Head of caudate nucleus (tissue), 42 donors: ENCODE measurements around the gene FHL1.
A peak's percentile ranks its signal among the peaks of the same experiment; 100 is the strongest.
"Not testable (repeated sequence)": the region's sequence is repeated elsewhere in the genome, so short reads cannot be mapped to it uniquely, and the experiment has no call there.

Experiments
- DNase-seq, 42 donors: peaks; one replicate each; pipeline versions ENCODE4 v3.0.0 to v3.0.0-alpha.2; 2020 to 2021; ENCODE audit warnings: mixed read lengths in 7 of 42
- intact Hi-C: fragments of 100-400 bp; cut with DNase I; formaldehyde crosslinking; loops from one replicate; pipeline ENCODE4 v1.15.0; 2022

The FHL1 gene

GRCh38 chrX:136227074-136227473 is 79.7 kb downstream of the FHL1 start:
- no peak for DNase-seq
- intact Hi-C loops: no loop called here

GRCh38 chrX:136227948-136228838 is 80.9 kb downstream of the FHL1 start:
- intact Hi-C loops: no loop called here

GRCh38 chrX:136228839-136229207 is 81.5 kb downstream of the FHL1 start:
- no peak for DNase-seq
- intact Hi-C loops: no loop called here

More at GRCh38 chrX:136227948-136228838, 80.9 kb downstream of the FHL1 start:
- no peak for DNase-seq

GRCh38 chrX:136237074-136237473 is 89.7 kb downstream of the FHL1 start:
- no peak for DNase-seq
- intact Hi-C loops: no loop called here

- DNase-seq, intact Hi-C loops: not testable (repeated sequence)
These were observed 90.5 kb downstream of the FHL1 start for GRCh38 chrX:136237849-136238248.

- intact Hi-C loops: no loop called here
- DNase-seq: no peak
These were observed 98.9 kb downstream of the FHL1 start for GRCh38 chrX:136246201-136246600.

GRCh38 chrX:136250191-136251040 is 103.1 kb downstream of the FHL1 start:
- intact Hi-C loops: no loop called here
- DNase-seq: peak in 4 of 42 donors; percentile 4 to 30 (median 10)

- intact Hi-C loops: no loop called here
- peak in 41 of 42 donors; percentile 12 to 81 (median 54) for DNase-seq
These were observed 104.0 kb downstream of the FHL1 start, which contains the start of gene MAP7D3 for GRCh38 chrX:136251041-136251991. Gene MAP7D3, minus strand, starts transcription at chrX:136251400. Its CDS starts 42 bp downstream, at chrX:136251358.

- intact Hi-C loops: no loop called here
These were observed 108.2 kb downstream of the FHL1 start for GRCh38 chrX:136255541-136255940.

GRCh38 chrX:136256026-136256425 is 108.7 kb downstream of the FHL1 start:
- no peak for DNase-seq
- intact Hi-C loops: no loop called here

More at GRCh38 chrX:136255541-136255940, 108.2 kb downstream of the FHL1 start:
- DNase-seq: no peak

- intact Hi-C loops: no loop called here
- no peak for DNase-seq
These were observed 111.6 kb downstream of the FHL1 start for GRCh38 chrX:136258951-136259350.

- DNase-seq: no peak
- intact Hi-C loops: no loop called here
These were observed 112.2 kb downstream of the FHL1 start for GRCh38 chrX:136259543-136259942.

- intact Hi-C loops: no loop called here
- DNase-seq: no peak
These were observed 113.4 kb downstream of the FHL1 start for GRCh38 chrX:136260776-136261175.
